Measurements from ENCODE around the gene KRTAP2-1.
"Not testable (repeated sequence)": the region's sequence is repeated elsewhere in the genome, so short reads cannot be mapped to it uniquely, and the experiment has no call there.

KRTAP2-1 gene

GRCh38 chr17:41012326-41013120 lies 34.6 kb downstream of the KRTAP2-1 start:
- no peak for DNase-seq (ENCODE audit: low read depth)

DNA sequence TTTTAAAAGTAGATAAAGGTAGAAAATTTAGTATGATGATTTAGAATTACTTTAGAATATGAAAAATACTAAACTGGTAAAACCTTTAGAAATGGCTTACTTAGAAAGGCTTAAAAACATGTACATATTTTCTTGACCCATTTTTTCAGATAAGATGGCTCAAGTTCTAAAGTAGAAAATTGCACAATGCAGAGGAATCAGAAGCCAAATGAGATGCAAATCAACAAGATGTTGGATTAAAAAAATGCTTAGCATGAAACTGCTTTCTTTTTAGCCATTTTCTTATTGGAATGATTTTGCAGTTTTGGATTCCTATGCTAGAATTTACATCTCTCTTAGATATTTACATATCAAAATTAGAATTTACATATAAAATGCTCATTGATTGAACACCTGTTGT lies 36.7 kb downstream of the KRTAP2-1 start:
- DNase-seq (ENCODE audit: low read depth) = no peak

GRCh38 chr17:41009936-41010335 lies 37.2 kb downstream of the KRTAP2-1 start:
- no peak for DNase-seq (ENCODE audit: low read depth)

- DNase-seq (ENCODE audit: low read depth) = no peak
Observed at GRCh38 chr17:41009301-41009760, 37.8 kb downstream of the KRTAP2-1 start.

DNA sequence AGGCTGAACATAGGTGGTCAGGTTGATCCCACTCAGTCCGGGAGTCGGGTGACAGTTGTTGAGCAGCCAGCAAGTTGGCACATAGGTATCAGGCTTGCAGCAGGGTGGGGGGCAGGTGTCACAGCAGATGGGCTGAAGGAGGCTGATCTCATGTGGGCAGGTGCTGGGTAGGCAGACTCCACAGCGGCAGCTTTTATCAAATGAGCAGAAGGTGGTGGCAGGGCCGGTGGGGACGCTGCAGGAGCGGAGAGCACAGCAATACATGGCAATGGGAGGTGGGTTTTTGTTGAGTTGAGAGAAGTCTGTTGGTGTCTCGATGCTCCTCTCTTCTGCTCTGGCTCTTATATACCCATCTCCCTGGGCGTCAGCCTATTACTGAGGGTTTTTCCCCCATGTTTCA lies 38.3 kb downstream of the KRTAP2-1 start, which contains the start of gene KRTAP3-1:
KRTAP3-1 (minus strand) TSS at position 318 of the 400 bp plus-strand sequence; CDS start at position 264, 54 bp downstream.
- DNase-seq (ENCODE audit: low read depth) = no peak

DNA sequence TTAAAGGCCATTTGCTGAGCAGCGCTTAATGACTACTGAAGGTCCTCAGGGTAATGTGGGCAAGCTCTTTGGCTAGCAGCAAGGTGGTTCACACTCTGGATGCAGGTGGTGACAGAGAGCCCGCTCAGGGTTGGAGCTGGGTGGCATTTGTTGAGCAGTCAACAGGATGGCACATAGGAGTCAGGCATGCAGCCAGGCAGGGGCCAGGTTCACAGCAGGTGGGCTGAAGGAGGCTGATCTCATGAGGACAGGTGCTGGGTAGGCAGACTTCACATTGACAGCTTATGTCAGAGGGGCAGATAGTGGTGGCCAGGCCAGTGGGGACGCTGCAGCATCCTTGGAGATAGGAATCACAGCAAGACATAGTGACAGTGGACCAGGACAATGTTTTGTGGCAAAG lies 42.7 kb downstream of the KRTAP2-1 start:
- DNase-seq (ENCODE audit: low read depth) = no peak

DNA sequence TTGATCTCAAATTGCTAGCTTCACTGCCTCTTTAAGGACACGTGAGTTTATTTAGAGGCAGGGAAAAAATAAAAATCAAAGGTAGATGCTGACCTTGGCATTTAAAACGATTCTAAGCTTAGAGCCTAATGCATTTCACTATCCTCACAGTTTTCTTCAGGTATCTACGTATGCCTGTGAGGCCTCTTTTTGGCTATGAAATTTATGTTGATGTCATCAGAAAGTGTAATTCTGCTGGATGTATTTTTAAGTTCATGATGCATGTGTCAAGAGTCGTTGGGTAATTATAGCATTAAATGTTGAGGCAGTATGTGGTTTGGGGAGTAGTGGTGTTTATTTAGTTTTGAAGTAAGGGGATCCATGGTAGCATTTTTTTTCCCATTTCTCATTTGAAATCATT lies 43.2 kb downstream of the KRTAP2-1 start:
- DNase-seq (ENCODE audit: low read depth) = no peak

GRCh38 chr17:41002814-41003213 lies 44.3 kb downstream of the KRTAP2-1 start:
- no peak for DNase-seq (ENCODE audit: low read depth)

DNA sequence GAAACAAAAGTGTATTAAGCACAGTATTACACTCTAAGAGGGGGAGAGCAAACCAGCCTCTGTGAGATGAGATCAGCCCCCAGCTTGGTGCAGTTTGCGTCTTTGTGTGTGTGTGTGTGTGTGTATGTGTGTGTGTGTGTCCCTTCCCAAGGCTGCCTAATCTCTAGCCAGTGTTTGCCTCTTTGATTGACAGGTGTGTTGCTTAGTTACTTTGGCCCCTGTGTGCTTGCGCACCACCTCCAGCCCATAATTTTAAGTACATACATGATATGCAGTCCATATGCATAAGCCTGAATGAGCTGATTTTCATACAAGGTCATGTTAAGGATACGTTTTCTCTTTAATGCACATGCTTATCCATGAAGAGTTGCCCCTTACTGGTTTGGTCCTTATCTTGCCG lies 45.3 kb downstream of the KRTAP2-1 start:
- DNase-seq (ENCODE audit: low read depth) = no peak

DNA sequence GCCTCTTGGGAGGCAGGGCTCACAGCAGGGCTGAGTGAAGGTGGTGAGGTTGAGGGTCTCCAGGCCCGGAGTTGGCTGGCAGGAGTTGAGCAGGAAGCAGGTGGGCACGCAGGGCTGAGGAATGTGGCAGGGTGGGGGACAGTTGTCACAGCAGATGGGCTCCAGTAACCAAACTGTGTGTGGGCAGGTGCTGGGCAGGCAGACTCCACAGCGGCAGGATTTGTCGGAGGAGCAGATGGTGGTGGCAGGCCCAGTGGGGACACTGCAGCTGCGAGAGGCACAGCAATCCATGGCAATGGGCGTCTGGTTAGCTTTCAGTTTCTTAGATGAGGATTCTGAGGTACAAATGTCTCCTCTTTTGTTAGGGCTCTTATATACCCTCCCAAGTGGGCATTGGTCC lies 47.6 kb downstream of the KRTAP2-1 start, which contains the start of gene KRTAP3-2:
KRTAP3-2 (minus strand) TSS at position 344 of the 400 bp plus-strand sequence; CDS start at position 291, 53 bp downstream.
- DNase-seq (ENCODE audit: low read depth) = not testable (repeated sequence)

DNA sequence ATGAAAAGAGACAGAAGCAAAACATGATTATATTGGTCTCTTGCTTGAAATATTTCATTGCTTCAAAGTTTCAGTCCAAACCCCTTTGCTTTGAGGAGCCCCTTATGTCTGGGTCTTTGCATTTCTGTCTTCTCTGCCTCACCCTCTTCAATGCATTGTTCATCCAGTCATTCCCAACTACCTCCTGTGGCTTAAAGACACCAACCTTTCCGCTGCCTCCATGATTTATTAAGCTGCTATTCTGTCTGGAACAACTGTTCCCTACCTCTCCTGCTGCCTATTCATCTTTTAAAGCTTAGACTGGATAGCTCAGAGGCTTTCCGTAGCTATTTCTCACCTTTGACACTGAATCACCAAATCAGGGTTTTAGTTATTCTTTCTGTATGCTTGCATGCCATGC lies 49.8 kb downstream of the KRTAP2-1 start:
- DNase-seq (ENCODE audit: low read depth) = no peak

GRCh38 chr17:40996829-40997228 lies 50.3 kb downstream of the KRTAP2-1 start:
- DNase-seq (ENCODE audit: low read depth) = no peak

Measured in stromal cell of bone marrow (primary cell).